Effector CD8-positive, alpha-beta T cell (primary cell): ENCODE measurements around the gene FTO.
"Not testable (repeated sequence)": the region's sequence is repeated elsewhere in the genome, so short reads cannot be mapped to it uniquely, and the experiment has no call there.

Experiments used
- DNase-seq: peaks from one replicate; lab custom pipeline; 2025; lab: John Stamatoyannopoulos, UW

FTO gene

DNA sequence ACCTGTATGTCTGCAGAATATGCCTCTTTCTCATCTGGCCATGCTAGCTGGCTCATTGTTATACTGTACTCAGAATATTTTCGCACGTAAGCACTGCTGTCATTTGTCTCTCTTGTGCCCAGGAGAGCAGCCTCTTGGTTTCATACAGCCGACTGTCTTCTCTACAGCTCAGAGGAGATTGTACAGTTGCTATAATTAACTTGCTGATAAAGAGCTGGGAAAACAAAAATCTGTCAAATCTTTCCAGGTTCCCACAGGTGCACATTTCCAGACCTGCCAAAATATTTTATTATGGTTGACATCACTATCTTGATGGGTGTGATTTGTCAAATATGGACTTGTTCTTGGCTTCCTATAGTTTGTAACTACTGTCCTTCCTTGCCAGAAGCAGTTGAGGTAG is 122.7 kb downstream of the FTO start:
- no peak for DNase-seq

DNA sequence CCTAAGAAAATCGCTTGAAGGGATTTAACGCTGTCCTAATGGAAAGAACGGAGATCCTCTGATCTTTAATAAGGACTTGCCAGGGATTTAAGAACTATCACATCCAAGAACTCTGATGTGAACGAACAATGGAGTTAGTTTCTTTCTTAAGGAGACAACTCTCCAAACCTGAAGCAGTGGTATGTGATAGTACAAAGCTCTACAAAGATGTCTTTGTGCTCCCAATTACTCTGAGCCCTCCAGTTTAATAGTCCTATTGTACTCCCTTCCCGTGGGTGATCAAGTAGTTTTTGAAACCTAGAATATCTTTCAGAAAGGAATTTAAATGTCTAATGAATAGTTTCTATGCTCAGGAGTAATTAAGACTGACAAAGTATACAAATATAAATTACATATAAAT is 123.8 kb downstream of the FTO start:
- DNase-seq = no peak

DNA sequence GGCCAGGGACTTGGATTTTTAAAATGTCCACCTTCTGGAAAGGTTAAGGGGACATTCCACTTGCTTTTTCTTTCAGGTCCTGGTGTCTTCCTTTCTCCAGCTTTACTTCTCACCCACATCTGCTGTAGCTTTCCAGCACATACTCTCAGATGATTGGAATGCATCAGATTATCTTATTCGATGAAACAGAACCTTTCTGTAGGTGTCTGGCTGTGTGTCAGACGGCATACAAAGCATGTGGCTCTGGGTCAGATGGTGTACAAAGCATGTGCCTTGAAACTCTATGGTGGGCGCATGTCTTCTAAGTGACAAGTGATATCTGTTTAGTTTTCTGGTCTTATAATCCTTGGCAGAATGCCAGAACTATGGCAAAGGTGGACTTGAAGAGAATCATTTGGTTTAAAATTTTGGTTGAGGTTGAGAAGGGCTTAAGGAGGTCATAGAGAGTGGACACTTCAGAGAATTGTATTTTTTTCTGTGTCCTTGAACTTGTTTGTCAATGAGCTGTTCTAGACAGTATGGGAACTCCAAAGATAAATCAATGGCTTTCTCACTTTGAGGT is 125.3 kb downstream of the FTO start:
- no peak for DNase-seq

DNA sequence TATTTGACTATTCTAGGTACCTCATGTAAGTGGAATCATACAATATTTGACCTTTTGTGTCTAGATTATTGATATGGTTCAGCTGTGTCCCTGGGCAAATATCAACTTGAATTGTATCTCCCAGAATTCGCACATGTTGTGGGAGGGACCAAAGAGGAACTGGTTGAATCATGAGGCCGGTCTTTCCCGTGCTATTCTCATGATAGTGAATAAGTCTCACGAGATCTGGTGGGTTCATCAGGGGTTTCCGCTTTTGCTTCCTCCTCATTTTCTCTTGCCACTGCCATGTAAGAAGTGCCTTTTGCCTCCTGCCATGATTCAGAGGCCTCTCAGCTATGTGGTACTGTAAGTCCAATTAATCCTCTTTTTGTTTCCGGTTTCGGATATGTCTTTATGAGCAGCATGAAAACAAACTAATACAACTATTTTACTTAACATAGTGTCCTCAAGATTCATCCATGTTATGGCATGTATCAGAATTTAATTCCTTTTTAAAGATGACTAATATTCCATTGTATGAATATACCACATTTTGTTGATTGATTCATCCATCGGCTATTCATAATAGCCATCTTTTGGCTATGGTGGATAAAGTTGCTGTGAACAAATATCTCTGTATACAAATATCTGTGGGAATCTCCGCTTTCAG is 129.1 kb downstream of the FTO start:
- DNase-seq = no peak

DNA sequence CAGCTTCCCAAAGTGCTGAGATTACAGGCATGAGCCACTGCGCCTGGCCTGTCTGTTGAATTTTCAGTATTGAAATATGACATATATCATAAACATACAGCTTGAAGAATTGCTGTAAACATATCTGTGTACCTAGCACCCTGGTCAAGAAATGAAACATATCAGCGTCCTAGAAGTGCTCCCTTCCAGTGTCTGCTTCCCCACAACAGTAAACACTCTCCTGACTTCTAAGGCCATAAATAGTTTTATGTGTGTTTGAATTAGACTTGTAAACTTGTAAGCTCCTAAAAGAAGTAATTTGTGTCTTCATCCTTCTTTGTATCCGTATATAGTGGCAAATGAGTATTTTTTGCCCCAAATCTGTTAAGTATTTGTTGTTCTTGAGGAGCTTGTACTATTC is 132.2 kb downstream of the FTO start:
- no peak for DNase-seq

DNA sequence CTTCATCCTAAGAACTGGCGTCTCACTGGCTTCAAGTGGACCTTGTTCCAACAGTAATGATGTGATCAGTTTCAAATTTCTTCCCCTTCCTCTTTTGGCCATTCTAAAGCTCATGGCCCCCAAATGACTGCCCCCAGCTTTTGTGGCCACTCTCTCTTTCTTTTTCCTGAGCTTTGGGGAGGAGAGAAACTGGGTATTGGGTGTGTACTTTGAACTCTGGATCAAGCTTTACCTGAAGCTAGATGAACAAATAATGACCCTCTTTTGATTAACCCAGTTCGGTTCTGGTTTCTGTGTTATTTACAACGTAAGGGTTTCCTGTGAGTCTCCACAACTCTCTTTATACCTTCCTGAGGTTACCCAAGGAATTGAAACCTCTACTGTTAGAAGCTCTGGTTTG is 132.7 kb downstream of the FTO start:
- no peak for DNase-seq

DNA sequence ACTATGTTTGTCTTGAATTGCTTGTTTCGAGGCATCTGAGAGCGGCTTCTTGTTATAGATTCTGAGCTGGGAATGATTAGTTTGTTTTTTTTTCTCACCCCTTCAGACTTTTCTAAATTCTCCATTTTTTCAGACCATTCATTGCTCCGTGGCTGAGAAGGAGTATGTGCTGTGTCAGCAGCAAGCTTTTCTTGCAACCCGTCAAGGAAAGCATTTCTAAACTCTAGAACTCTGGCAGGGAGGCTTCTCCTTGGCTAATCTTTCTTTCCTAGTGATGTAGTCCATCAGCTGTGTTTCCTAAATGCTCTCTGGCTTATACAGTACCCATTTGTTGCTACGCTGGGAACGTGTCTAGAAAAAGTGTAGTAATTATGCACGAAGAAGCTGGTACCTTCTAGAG is 133.5 kb downstream of the FTO start:
- DNase-seq = no peak

DNA sequence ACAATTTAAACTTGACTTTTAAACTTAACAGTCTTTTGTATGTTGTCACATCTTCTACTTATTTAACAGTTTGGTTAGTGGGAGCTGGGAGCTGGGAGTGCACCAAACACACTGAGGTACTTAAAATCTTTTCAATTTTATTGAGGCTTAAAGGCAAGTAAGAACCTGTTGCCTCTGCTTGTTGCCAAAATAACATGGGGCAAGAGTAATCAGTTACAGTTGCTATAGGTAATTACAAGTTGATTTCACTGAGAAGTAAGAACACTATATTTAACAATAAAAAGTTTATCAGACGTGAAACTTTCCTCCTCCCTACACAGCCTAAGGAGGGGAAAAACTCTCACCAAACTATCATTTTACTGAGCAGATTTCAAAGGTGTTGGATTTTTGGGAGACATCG is 135.2 kb downstream of the FTO start:
- DNase-seq = no peak

DNA sequence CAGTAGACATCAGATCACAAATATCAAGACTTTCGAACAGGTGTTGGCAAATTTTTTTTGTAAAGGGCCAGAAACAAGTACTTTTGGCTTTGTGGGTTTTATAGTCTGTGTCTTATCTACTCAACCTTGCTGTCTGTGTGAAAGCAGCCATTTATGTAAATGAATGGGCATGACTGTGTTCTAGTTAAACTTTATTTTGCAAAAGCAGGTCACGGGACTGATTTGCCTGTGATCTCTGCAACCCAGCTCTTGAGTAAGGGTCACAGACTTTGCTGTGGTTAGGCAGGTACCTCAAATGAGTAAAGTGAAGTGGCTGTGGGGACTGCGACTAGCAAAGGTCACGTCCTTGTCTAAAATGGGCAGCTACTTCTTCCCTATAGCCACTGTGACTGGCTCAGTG is 136.5 kb downstream of the FTO start:
- no peak for DNase-seq

DNA sequence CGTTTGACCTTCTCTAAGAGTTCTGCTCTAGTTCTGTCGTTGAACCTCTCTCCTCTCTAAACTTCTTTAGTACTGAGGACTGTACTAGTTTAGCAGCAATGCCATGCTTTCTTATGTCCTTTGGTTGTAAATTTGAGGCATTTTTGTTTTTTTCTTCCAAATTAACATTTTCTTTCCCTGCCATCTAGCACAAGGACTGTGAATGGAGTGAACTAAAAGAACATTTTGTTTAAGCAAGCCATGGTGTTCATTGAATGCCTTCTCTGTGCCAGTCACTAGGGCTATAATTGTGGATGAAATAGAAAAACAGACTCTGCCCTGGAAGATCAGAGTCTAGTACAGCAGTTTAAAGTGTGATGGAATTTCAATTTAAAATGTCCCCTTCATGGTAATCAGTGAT is 137.9 kb downstream of the FTO start:
- no peak for DNase-seq

DNA sequence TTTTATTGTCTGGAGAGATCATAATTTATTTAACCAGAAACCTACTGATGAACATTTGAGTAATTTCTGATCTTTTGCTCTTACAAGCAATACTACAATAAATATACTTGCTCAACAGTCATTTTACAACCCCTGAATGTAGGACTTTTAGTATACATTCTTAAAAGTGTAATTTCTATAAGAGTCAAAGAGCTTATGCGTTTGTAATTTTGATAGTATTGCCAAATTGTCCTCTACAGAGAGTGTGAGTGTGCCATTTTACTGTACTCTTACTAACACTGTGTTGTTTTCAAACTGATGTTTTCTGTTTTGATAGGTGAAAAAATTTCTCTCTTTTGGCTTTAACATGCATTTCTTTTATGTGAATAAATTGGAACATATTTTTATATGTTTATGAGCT is 139.1 kb downstream of the FTO start:
- DNase-seq = no peak

DNA sequence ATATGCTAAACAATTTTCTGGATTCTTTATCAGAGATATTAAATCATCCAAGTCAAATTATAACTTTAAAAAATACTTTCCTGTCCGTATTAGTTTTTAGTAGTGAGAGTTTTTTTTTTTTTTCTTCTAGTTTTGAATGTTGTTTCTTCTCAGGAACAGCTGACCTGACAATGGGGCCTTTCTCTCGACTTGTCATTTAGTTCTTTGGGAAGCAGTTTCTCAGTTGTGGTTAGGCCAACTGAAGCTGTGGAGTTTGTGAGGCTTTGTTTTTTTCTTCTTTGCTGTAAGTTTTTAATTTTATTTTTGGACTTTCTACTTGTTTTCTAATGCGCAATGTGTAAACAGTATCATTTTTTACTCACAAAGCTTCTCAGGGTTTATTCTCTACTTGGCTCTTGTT is 140.8 kb downstream of the FTO start:
- no peak for DNase-seq

DNA sequence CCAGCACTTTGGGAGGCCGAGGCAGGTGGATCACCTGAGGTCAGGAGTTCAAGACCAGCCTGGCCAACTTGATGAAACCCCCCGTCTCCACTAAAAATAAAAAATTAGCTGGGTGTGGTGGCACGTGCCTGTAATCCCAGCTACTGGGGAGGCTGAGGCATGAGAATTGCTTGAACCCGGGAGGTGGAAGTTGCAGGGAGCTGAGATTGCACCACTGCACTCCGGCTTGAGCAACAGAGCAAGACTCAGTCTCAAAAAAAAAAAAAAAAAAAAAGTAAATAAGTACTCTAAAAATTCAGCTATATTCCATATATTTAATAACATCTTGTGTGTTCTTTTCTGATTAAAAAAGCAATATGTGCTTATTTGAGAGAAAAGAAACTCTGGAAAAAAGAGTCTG is 142.6 kb downstream of the FTO start:
- not testable (repeated sequence) for DNase-seq

DNA sequence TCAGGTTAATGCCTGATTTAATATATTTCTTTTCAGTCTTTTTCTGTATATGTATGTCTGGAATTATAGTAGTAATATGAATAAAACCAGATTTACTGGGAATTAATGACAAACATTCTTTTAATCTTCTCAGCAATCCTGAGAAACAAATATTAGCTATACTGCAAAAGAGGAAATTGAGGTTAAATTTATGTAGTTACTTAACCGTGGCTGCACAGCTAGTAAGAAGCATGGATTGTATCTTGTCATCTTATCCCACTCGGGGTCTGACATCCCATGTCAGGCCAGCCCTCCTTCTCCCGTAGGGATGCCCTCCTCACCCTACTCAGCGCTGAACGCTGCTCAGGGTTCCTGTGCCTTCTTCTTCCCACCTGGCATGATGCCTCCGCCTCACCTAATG is 143.0 kb downstream of the FTO start:
- no peak for DNase-seq

DNA sequence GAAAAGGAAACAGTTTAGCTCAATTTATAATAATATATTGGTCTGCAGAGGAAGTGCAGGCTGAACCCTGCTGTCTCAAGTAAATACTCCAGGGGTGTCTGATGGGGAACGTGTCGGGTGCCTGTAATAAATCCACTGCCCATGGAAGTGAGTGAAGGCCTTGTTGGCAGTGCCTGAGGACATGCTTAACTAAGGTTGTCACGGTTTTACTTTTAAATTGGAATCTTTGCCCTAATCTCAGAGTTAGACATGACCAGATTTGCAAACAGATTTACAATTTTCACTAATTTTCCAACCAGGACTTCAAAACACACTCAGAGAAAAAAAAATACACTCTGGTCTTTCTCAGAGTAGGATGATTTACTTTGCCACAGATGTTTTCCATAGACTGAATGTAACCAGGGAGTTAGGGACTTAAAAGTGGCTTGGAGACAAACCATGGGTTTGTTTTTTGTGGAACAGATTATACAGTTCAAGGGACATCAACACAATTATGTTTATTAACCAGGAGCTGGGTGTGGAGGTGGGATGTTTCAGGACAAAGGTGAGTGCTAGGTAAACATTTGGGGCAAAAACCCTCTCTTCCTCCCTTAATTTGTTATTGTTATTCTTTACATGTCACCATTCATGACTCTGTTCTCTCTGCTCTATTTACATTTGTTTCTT is 144.5 kb downstream of the FTO start:
- DNase-seq = no peak

DNA sequence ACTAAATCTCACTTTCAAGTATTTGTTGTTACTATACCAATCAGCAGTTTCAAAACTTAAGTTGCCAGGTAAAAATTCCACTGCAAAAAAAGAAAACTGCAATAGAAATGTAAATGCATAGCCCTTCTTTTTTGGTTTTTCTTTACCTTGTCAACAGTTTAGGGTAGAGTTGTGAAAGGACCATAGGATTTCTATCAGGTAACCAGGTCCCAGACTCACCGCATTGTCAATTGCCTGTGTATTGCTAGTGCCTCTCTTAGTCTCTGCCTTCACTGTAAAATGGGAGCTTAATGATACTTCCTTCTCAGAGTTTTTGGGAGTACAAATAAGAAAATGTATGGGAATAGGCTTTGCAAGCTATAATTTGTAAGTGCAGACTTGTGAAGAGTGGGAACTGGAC is 145.0 kb downstream of the FTO start:
- no peak for DNase-seq

DNA sequence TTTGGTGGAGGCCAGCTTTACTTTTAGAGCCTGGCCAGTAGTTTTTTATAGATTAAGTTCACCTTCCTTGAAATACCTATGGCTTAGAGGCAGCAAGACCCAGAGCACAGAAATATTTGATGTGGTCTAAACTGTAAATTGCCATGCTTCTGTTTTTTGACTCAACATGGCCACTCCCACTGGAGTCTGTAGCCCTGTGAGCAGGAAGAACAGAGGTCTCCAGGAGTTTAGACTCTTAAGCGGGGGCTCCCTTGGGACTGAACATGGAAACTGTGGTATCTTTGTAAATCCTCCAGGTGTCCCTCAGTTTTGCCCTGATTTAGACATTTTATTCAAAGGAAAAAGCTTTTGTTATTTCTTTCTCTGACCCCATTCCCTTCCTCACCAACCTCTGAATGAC is 145.6 kb downstream of the FTO start:
- DNase-seq = no peak

DNA sequence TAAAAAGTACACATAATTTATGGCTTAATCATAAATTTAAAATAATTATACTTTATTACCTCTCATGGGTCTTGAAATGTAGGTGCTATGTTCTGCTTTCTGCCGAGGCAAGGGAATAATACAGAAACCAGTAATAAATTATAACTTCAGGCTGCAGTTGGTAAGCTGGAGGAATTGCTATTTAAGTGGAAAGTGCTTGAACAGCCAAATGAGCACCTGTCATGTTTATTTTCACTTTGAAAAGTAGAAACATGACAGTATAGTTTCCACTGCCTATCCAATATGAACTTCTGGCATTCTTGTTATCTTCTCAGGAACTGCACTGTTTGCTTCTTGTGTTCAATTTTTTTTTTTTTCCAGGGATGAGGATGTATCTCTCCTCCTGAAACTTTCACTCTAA is 146.0 kb downstream of the FTO start:
- no peak for DNase-seq

DNA sequence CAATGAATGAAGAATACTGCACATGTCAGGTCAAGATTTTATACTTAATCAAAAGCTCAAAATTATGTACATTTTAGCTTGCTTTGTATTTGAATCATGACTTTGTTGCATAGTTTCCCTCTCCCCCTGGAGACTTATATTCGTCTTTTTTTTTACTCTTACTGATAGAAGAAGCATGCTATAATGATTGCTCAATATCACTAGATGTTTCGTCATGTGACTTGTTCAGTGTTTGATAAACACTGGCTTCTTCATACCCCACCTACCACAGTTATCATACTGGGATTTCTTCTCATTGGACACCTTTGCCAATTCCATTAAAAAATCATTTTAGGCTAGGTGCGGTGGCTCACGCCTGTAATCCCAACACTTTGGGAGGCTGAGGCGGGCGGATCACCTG is 148.7 kb downstream of the FTO start:
- no peak for DNase-seq

DNA sequence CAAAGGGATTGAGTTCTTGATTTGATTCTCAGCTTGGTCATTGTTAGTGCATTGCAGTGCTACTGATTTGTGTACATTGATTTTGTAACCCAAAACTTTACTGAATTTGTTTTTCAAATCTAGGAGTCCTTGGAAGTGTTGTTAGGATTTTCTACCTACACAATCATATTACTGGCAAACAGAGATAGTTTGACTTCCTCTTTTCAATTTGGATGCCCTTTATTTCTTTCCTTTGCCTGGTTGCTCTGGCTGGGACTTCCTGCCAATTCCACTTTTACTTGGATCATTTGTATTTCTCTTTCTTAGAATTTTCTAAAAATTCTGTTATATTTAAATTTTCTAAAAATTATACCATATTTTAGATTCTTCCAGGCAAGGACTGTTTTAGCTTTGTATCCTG is 151.1 kb downstream of the FTO start:
- DNase-seq = no peak

DNA sequence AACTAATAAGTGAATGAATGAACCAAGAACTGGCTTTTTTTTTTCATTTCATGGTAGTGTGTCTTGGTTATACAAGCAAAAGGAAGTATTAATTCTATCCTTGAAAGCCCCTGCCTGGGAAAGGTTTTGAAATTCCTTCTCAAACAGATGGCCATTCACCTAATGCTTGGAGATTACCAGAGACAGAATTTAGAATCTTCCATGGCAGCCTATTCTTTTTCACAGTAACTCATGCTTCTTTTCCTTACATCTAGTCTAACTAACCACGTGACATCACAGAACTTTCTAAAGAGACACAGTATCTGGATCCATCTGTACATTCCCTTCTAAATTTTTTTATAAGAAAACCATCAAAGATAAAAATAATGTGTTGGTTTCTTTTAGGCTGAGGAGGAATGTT is 151.6 kb downstream of the FTO start:
- no peak for DNase-seq

DNA sequence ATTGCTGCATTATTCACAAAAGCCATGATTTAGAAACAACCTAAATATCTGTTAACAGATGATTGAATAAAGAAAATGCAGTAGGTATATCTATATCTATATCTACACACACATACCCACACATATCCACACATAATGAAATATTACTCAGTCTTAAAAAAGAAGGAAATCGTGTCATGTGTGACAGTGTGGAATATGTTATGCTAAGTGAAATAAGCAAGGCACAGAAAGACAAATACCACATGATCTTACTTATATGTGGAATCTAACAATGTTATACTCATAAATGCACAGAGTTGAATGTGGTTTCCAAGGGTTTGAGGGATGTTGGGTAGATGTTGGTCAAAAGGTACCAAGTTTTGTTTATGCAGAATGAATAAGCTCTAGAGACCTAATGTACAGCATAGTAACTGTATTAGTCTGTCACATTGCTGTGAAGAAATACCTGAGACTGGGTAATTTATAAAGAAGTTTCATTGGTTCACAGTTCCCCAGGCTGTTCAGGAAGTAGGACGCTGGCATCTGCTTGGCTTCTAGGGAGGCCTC is 156.1 kb downstream of the FTO start:
- DNase-seq = no peak

DNA sequence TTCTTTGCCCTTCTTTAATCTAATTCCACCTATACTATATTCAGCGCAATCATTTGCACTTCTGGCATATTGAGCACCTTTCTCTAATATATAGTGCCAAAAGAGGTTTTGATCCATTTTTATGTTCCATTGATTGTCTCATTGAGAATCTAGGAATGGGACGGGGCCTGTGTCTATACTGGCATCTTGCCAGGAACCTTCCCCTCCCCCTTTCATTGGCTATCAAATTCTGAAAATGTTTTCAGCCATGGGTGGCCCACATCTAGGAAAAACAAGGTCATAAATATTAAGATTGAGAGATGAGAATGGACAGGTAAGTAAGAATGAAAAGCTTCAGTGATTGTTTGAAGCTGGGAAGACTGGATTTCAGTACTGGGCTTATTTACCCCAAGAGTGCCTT is 159.9 kb downstream of the FTO start:
- no peak for DNase-seq
